KOPT-K1 (cell line): ENCODE data around the gene LIN37.

Experiments
- H3K27ac ChIP-seq: fragments of 200-600 bp; sonication (generic); 2 replicates; pipeline ENCODE4 v1.5.1; 2016; ENCODE audit warnings: antibody characterized with exemption, mild to moderate bottlenecking, low read depth, low read length; ENCODE audit not compliant: poor library complexity, severe bottlenecking
- H3K36me3 ChIP-seq: fragments of 200-600 bp; sonication (generic); 2 replicates; pipeline ENCODE4 v1.5.1; 2017; ENCODE audit warnings: antibody characterized with exemption, mild to moderate bottlenecking, low read length, moderate library complexity; ENCODE audit not compliant: insufficient read depth
- H3K9me3 ChIP-seq: fragments of 200-600 bp; sonication (generic); 2 replicates; pipeline ENCODE4 v1.5.1; 2017; ENCODE audit warnings: antibody characterized with exemption, low read length, mild to moderate bottlenecking; ENCODE audit not compliant: insufficient read depth, poor library complexity, severe bottlenecking

Gene LIN37

GRCh38 chr19:35727053-35727955 is 21.1 kb upstream of the LIN37 start:
- H3K9me3 ChIP-seq = no peaks in the 10 kb centered on the region
- H3K36me3 ChIP-seq = peaks cover 99% of the 10 kb centered on the region
- H3K27ac ChIP-seq = no peak overlapping the region

- Histone ChIP-seq H3K9me3 (no peaks in the 10 kb centered on the region), H3K36me3 (peaks cover 99% of the 10 kb centered on the region), H3K27ac (no peak overlapping the region)
These were observed 20.2 kb upstream of the LIN37 start for GRCh38 chr19:35727956-35728706.

GRCh38 chr19:35729021-35729420 is 19.4 kb upstream of the LIN37 start:
- Histone ChIP-seq H3K36me3 (peaks cover 99% of the 10 kb centered on the region), H3K9me3 (no peaks in the 10 kb centered on the region), H3K27ac (no peak overlapping the region)

- H3K36me3 ChIP-seq = peaks cover 99% of the 10 kb centered on the region
- H3K27ac ChIP-seq = no peak overlapping the region
- no peaks in the 10 kb centered on the region for H3K9me3 ChIP-seq
These were observed 18.6 kb upstream of the LIN37 start for GRCh38 chr19:35729763-35730162.

- Histone ChIP-seq H3K9me3 (no peaks in the 10 kb centered on the region), H3K36me3 (peaks cover 99% of the 10 kb centered on the region), H3K27ac (no peak overlapping the region)
These were observed 18.1 kb upstream of the LIN37 start for GRCh38 chr19:35730326-35730725.

GRCh38 chr19:35731353-35731752 is 17.0 kb upstream of the LIN37 start:
- Histone ChIP-seq H3K36me3 (peaks cover 99% of the 10 kb centered on the region), H3K9me3 (no peaks in the 10 kb centered on the region), H3K27ac (no peak overlapping the region)

GRCh38 chr19:35731779-35732405 is 16.5 kb upstream of the LIN37 start:
- H3K27ac ChIP-seq = no peak overlapping the region
- H3K36me3 ChIP-seq = peaks cover 100% of the 10 kb centered on the region

GRCh38 chr19:35732540-35733179 is 15.7 kb upstream of the LIN37 start:
- peaks cover 100% of the 10 kb centered on the region for H3K36me3 ChIP-seq
- no peak overlapping the region for H3K27ac ChIP-seq

More at GRCh38 chr19:35731779-35732405, 16.5 kb upstream of the LIN37 start:
- no peaks in the 10 kb centered on the region for H3K9me3 ChIP-seq

GRCh38 chr19:35733180-35734125 is 14.9 kb upstream of the LIN37 start:
- no peaks in the 10 kb centered on the region for H3K9me3 ChIP-seq
- H3K27ac ChIP-seq = no peak overlapping the region
- H3K36me3 ChIP-seq = peaks cover 100% of the 10 kb centered on the region

More at GRCh38 chr19:35732540-35733179, 15.7 kb upstream of the LIN37 start:
- H3K9me3 ChIP-seq = no peaks in the 10 kb centered on the region

- Histone ChIP-seq H3K36me3 (peaks cover 100% of the 10 kb centered on the region), H3K27ac (no peak overlapping the region), H3K9me3 (no peaks in the 10 kb centered on the region)
These were observed 14.1 kb upstream of the LIN37 start for GRCh38 chr19:35734273-35734672.

GRCh38 chr19:35734889-35735288 is 13.5 kb upstream of the LIN37 start:
- Histone ChIP-seq H3K36me3 (peaks cover 96% of the 10 kb centered on the region), H3K27ac (no peak overlapping the region), H3K9me3 (no peaks in the 10 kb centered on the region)

- peaks cover 73% of the 10 kb centered on the region for H3K36me3 ChIP-seq
- H3K27ac ChIP-seq = no peak overlapping the region
- H3K9me3 ChIP-seq = no peaks in the 10 kb centered on the region
These were observed 11.2 kb upstream of the LIN37 start for GRCh38 chr19:35736913-35737886.
